Thoracic aorta (tissue), 2 donors: ENCODE data around the gene IQCE. TPM values are rescaled to one million over a fixed set of nuclear protein-coding genes. Genes with fewer than 3 reads are reported as not detected.

Experiments
- ATAC-seq: fragments of 150-250 bp; one replicate; pipeline ENCODE4 v1.8.0; 2017; ENCODE audit warnings: low read depth; ENCODE audit not compliant: insufficient number of reproducible peaks, low FRiP score
- DNase-seq: peaks from one replicate; pipeline ENCODE4 v3.0.0-alpha.2; 2020; ENCODE audit warnings: low spot score
- H3K27ac ChIP-seq, 2 donors: fragments of 200-600 bp; sonication (generic); 1 replicate in 1 of 2; 2 replicates in 1 of 2; pipeline ENCODE4 v1.5.1; 2016; ENCODE audit warnings: mild to moderate bottlenecking in 2 of 2, moderate library complexity in 2 of 2
- H3K27me3 ChIP-seq: fragments of 200-600 bp; sonication (generic); replicated peaks from 2 replicates; pipeline ENCODE4 v1.6.0; 2016; ENCODE audit warnings: mild to moderate bottlenecking; ENCODE audit not compliant: insufficient read depth
- H3K36me3 ChIP-seq: fragments of 200-600 bp; sonication (generic); one replicate; pipeline ENCODE4 v1.5.1; 2016
- H3K4me1 ChIP-seq, 2 donors: fragments of 200-600 bp; sonication (generic); 1 replicate in 1 of 2; 2 replicates in 1 of 2; pipeline versions ENCODE4 v1.5.1 to v1.6.0; 2016; ENCODE audit warnings: low read depth in 2 of 2, mild to moderate bottlenecking in 1 of 2; ENCODE audit not compliant: control insufficient read depth in 1 of 2
- H3K4me3 ChIP-seq: fragments of 200-600 bp; sonication (generic); 2 replicates; pipeline ENCODE4 v1.5.1; 2016; ENCODE audit warnings: mild to moderate bottlenecking
- H3K9me3 ChIP-seq: fragments of 200-600 bp; sonication (generic); 2 replicates; pipeline ENCODE4 v1.5.1; 2016
- CTCF ChIP-seq: fragments of 200-600 bp; sonication (generic); IDR thresholded peaks from one replicate; pipeline ENCODE4 v1.5.1; 2019; ENCODE audit warnings: antibody characterized with exemption
- total RNA-seq, 2 donors: library from RNA; depleted of rRNA; stranded (reverse); fragments of >200 nt; gene quantifications; one replicate each; pipeline versions ENCODE4 v1.1.0 to v1.2.3, GENCODE V29; 2016

Gene IQCE
- total RNA-seq, 2 donors from 2014 or later: 10.6 to 40.1 TPM

- Histone ChIP-seq H3K4me3 (no peak overlapping the region), H3K36me3 (peaks cover 5% of the 10 kb centered on the region), H3K27ac (no peak overlapping the region), H3K9me3 (no peaks in the 10 kb centered on the region), H3K27me3 (no peaks in the 10 kb centered on the region), H3K4me1 (no peaks in the 10 kb centered on the region)
- no peak for TF ChIP-seq CTCF
- no peak for ATAC-seq
- no peak for DNase-seq
Measured at GRCh38 chr7:2575046-2575732, 16.4 kb downstream of the IQCE start.

GRCh38 chr7:2575733-2576340 lies 17.1 kb downstream of the IQCE start:
- Histone ChIP-seq H3K27me3 (no peaks in the 10 kb centered on the region), H3K36me3 (peaks cover 5% of the 10 kb centered on the region), H3K4me1 (no peaks in the 10 kb centered on the region), H3K4me3 (no peak overlapping the region), H3K9me3 (no peaks in the 10 kb centered on the region), H3K27ac (no peak overlapping the region)
- ATAC-seq (no peak), DNase-seq (no peak)
- no peak for TF ChIP-seq CTCF

GRCh38 chr7:2576742-2577491 lies 18.1 kb downstream of the IQCE start:
- no peaks in the 10 kb centered on the region for H3K27me3 ChIP-seq
- DNase-seq (no peak), ATAC-seq (no peak)
- no peak overlapping the region for H3K4me3 ChIP-seq
- no peaks in the 10 kb centered on the region for H3K4me1 ChIP-seq
- no peaks in the 10 kb centered on the region for H3K9me3 ChIP-seq
- H3K36me3 ChIP-seq: peaks cover 3% of the 10 kb centered on the region
- no peak for TF ChIP-seq CTCF
- H3K27ac ChIP-seq: no peak overlapping the region

- DNase-seq (no peak), ATAC-seq (no peak)
- Histone ChIP-seq H3K27me3 (no peaks in the 10 kb centered on the region), H3K27ac (no peak overlapping the region), H3K4me3 (no peak overlapping the region), H3K4me1 (no peaks in the 10 kb centered on the region), H3K36me3 (peaks cover 3% of the 10 kb centered on the region), H3K9me3 (no peaks in the 10 kb centered on the region)
- no peak for TF ChIP-seq CTCF
Measured at GRCh38 chr7:2577914-2578680, 19.3 kb downstream of the IQCE start.

- Histone ChIP-seq H3K9me3 (no peaks in the 10 kb centered on the region), H3K27me3 (no peaks in the 10 kb centered on the region), H3K36me3 (peaks cover 18% of the 10 kb centered on the region), H3K4me3 (no peak overlapping the region), H3K27ac (no peak overlapping the region), H3K4me1 (no peaks in the 10 kb centered on the region)
- DNase-seq (no peak), ATAC-seq (no peak)
- TF ChIP-seq CTCF: no peak
Measured at GRCh38 chr7:2580636-2581035, 21.9 kb downstream of the IQCE start.
